ENCODE results near the gene CARD8.
"Not testable (repeated sequence)": the region's sequence is repeated elsewhere in the genome, so short reads cannot be mapped to it uniquely, and the experiment has no call there.

The CARD8 gene

DNA sequence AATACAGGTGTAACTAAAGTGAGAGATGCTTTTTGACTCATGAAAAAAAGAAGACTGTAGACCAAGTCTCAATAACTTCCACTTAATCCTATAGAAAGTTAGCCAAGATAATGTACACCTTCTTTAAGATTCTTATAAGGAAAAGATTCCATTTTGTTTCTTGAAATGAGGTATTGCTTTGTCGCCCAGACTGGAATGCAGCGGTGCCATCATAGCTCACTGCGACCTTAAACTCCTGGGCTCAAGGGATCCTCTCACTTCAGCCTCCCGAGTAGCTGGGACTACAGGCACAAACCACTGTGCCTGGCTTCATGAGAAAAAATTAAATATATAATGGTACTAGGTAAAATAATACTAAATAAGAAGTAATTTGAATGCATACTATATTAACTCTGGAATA is 3.3 kb upstream of the CARD8 start:
- not testable (repeated sequence) for DNase-seq (ENCODE audit: low spot score)

DNA sequence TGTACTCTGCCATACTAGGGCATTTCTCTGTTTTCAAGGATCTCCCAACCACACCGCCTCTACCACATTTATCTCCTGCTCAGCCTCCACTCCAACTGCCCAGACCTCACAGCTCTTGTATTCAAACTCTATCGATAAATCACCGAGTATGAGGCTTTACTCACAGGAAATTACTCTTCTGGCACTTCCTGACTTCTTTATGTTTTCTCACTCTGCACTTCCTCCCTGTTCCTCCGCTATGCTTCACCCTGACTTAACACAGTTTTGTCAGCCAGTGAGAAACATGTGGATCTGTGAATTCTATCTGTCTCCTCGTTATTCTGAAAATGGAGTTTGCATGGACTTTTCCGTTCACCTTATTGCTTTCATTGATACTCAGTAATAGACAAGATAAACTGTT is 2.6 kb upstream of the CARD8 start:
- DNase-seq (ENCODE audit: low spot score) = no peak

DNA sequence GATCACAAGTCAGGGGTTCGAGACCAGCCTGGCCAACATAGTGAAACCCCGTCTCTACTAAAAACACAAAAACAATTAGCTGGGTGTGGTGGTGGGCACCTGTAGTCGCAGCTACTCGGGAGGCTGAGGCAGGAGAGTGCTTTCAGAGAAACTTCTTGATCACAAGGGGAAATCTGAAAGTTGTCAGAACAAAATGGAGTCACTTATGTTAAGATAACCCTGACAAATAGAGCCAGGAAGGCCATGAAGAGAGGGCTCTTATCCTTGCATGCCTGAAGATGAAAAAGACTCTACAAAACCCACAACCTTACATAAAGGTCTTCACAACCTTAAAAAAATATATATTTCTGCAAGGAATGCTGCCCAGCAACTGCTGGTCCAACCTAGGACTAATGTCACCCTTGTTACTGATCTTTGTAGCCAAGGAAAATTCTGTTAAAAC is 1.2 kb downstream of the CARD8 start:
- DNase-seq (ENCODE audit: low spot score) = no peak

DNA sequence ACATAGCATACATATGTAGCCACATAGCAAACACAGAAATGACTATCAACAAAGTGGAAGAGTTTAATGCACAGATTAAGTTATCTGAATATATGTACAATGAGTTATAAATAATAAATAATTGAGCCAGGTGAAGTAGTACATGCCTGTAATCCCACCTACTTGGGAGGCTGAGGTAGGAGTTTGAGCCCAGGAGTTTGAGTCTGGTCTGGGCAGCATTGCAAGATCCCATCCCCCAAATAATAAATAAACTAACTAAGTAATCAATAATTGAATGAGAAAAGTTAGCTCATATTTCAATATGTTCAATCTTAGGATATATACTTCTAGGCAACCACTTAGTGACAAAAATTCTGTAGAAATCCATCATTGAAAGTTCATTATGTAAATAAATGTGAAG is 1.7 kb downstream of the CARD8 start:
- DNase-seq (ENCODE audit: low spot score) = no peak

DNA sequence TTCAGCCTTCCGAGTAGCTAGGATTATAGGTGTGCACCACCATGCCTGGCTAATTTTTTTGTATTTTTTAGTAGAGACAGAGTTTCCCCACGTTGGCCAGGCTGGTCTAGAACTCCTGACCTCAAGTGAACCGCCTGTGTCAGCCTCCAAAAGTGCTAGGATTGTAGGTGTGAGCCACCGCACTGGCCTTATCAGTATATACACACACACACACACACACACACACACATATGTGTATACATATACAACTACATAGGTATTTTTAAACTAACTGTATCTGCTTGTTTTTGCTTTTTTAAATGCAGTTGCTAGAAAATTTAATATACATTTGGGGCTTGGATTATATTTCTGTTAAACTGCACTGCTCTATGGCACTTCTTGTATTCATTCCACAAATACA is 3.1 kb downstream of the CARD8 start:
- DNase-seq (ENCODE audit: low spot score) = no peak

DNA sequence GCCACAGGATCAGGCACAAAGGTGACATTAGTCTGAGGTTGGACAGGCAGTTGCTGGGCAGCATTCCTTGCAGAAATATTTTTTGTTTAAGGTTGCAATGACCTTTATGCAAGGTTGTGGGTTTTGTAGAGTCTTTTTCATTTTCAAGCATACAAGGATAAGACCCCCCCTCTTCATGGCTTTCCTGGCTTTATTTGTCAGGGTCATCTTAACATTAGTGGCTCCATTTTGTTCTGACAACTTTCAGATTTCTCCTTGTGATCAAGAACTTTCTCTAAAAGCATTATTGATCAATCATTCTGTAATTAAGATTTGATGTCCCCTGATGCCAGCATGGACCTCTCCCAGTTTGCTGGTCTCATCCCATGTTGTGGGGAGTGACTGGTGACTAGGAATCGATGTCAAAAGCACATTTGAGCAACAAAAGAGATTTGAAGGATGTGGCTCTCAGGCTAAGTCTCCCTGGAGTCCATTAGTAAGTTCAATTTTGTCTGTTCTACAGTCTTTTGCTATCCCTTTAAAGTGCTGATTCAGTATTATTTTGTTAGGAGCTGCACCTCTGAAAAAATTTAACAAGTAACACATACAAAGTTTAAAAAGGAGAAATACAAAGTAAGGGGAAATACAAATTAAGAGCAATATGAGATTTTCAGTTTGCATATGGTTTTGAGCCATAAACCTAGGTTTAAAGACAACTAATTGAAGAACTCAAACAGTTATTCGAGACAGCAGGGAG is 5.3 kb downstream of the CARD8 start:
- DNase-seq (ENCODE audit: low spot score) = no peak

DNA sequence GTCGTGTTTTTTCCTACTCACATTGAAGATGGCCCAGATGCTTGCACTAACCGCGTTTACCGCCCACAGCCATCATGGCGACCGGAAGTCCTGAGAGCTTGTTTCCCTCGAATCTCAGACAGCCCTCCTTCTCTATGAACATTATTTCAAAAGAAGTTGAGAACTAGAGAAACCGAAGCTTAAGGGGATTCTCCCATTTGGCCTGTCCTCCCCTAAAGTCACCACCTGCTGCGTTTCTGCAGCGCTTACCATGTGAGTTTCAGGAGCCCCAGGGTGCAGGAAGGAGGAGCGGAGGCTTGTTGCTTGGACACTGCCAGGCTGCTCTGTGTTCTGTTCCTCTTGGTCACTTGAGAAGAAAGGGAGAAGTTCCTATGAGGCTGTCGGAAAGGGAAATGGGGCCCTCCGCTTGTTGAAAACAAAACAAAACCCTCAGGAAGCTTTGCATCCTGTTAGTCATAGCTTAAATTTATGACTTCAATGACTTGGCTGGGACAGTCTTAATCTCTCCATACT is 6.2 kb downstream of the CARD8 start:
- DNase-seq (ENCODE audit: low spot score) = no peak

DNA sequence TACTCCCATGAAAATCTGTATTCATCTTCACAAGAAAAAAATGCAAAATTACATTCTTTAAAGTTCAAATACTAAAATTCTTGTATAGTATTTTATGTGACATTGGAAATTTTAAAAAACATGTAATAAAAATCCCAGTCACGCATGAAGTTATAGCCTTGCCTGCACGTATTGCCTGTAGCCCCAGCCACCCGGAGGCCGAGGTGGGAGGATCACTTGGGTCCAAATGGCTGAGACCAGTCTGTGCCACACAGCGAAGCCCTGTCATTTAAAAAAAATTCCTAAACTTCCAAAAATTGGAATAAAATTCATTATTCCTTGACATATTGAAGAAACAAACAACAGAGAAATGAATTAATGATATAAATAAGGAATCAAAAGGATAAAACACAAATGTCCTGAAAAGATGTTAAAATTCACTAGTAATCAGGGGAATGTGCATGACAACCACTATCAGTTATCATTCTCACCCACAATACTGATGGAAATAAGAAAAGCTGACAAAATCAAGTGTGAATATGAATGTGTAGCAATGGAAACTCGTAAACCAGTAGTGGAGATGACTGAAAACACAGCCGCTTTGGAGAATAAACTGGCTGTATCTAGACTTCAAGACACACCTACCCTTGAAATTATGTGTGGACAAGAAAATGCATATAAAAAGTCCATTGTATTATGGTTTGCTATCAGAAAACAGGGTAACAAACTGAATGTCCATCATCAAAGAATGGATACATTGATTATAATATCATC is 7.5 kb downstream of the CARD8 start:
- no peak for DNase-seq (ENCODE audit: low spot score)

DNA sequence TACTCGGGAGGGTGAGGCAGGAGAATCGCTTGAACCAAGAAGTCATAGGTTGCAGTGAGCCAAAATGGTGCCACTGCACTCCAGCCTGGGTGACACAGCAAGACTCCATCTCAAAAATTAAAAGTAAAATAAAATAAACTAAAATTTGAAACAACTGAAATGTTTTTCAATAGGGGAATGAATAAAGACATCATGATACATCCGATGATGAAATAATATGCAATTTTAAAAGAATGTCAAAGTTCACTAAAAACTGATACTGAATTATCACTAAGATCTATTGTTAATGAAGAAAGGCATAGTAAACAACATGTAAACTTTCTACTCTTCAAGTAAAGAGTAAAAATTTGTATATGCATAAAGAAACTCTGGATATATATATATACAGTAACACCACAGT is 8.5 kb downstream of the CARD8 start:
- DNase-seq (ENCODE audit: low spot score) = no peak

DNA sequence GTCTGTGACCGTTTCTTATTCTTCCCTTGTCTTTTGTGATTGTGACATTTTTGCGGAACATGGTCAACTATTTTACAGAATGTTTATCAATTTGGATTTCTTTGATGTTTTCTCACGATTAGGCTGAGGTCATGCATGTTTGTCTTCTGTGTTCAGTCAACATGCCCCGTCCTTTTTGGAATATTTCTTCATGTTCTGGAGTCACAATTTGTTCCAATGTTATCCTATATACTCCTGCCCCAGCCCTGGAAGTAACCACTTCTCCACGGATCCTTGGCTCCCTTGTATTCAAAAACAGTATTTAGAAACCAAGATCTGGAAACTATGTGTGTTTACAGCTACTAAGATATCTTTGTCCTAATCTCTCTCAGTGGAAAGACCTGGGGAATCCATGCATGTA is 9.6 kb downstream of the CARD8 start:
- no peak for DNase-seq (ENCODE audit: low spot score)

DNA sequence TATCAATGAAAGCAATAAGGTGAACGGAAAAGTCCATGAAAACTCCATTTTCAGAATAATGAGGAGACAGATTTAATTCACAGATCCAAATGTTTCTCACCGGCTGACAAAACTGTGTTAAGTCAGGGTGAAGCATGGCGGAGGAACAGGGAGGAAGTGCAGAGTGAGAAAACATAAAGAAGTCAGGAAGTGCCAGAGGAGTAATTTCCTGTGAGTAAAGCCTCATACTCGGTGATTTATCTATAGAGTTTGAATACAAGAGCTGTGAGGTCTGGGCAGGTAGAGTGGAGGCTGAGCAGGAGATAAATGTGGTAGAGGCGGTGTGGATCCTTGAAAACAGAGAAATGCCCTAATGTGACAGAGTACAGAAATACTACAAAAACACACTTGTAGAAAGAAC is 11.4 kb downstream of the CARD8 start:
- no peak for DNase-seq (ENCODE audit: low spot score)

DNA sequence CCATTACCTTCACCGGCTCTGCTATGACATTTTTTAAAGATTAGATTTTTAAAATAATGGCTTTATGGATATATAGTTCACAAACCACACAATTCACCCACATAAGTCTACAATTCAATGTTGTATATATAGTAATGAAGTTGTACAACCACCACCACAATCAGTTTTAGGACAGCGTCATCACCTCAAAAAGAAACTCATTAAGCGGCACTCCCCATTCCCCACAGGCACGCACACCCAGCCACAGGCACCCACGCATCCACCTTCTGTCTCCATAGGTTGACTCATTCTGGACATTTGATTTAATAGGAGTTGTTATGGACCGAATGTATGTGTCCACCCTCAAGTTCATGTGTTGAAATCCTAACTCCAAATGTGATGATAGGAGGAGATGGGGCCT is 13.9 kb downstream of the CARD8 start:
- not testable (repeated sequence) for DNase-seq (ENCODE audit: low spot score)

DNA sequence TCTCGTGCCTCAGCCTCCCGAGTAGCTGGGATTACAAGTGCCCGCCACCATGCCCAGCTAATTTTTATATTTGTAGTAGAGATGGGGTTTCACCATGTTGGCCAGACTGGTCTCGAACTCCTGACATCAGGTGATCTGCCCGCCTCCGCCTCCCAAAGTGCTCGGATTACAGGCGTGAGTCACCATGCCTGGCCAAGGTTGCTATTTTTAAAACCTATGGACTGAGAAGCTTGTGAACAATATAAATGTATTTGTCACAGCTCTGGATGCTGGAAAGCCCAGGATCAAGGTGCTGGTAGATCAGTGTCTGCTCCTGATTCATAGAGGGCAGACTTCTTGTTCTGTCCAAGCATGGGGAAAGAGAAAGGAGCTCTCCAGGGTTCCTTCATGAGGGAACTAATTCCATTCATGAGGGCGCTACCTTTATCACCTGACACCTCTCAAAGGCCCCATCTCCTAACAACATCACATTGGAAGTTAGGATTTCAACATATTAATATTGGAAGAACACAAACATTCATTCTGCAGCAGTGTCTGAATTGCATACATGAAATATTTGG is 16.1 kb downstream of the CARD8 start:
- DNase-seq (ENCODE audit: low spot score) = no peak

DNA sequence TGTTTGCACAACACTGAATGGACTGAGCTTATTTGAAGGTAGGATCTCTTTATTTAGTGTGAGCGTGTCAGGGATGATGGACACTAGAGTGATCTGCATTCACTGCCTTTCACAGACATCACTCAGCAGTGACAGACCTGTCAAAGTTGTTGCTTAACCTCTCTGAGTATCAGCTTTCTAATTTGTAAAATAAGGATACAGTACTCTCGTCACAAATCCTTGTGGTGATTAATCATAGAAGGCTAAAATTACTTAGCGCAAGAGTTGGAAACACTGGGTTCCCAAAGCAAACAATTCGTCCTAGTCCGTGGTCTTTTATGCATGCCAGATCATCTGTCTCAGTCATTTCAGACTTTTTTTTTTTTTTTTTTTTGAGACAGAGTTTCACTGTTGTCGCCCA is 16.6 kb downstream of the CARD8 start:
- DNase-seq (ENCODE audit: low spot score) = no peak

DNA sequence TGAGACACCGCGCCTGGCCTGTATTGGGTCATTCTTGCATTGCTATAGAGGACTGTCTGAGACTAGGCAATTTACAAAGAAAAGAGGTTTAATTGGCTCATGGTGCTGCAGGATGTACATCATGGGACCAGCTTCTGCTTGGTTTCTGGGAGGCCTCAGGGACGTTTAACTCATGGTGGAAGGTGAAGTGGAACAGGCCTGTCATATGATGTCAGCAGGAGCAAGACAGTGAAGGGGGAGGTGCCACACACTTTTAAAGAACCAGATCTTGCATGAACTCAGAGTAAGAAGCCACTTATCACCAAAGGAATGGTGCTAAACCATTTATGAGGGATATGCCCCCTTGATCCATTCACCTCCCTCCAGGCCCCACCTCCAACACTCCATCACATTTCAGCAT is 18.7 kb downstream of the CARD8 start:
- no peak for DNase-seq (ENCODE audit: low spot score)

DNA sequence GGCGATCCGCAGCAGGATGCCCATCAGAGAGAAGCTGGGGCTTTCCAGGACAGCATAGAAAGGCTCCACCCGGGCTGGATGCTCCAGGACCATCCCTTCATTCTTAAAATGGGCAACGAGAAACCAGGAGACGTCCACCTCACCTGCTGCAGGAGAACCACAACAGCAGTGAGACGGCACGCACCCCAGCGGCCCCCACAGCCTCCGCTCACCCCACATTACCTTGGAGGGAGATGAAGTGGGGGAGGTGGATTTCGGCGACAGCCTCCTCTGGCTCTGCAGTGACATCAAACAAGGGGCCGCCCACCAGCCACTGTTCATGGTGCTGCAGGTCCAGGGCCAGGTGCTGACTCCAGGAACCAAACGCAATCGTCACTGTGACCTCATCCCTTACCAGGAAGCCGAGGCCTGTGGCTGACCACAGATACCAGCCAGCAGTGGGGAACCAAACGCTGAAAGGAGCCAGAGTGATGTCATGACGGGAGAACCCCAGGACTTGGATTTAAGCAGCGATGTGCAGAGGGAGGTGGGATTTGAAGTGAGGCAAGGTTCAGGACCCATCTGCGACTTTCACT is 25.1 kb downstream of the CARD8 start:
- no peak for DNase-seq (ENCODE audit: low spot score)

DNA sequence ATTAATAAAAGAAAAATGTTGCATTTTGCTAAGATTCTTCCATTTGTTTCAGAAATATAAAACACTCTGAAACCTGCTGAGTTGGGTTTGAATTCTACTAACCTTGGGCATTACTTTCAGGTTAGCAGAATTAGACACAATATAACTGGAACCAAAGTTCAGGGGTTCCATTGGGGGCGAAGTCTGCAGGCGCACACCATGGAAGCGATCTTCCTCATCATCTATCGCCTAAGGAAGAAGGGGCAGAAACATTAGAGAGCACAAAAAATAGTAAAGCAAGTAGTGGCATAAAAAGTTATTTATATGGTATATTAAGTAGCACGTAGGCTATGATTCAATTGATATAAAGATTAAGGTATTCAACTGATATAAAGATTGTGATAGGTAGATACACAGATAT is 34.1 kb downstream of the CARD8 start:
- no peak for DNase-seq (ENCODE audit: low spot score)

DNA sequence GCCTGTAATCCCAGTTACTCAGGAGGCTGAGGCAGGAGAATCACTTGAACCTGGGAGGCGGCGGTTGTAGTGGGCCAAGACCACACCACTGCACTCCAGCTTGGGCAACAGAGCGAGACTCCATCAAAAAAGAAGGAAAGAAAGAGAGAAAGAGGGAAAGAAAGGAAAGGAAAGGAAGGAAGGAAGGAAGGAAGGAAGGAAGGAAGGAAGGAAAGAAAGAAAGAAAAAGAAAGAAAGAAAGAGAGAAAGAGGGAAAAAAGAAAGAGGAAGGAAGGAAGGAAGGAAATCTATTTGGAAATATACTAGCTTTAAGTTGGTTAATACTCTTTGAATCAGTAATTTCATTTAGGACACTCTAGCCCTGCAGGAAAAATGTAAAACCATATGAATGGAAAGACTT is 34.9 kb downstream of the CARD8 start:
- DNase-seq (ENCODE audit: low spot score) = not testable (repeated sequence)

DNA sequence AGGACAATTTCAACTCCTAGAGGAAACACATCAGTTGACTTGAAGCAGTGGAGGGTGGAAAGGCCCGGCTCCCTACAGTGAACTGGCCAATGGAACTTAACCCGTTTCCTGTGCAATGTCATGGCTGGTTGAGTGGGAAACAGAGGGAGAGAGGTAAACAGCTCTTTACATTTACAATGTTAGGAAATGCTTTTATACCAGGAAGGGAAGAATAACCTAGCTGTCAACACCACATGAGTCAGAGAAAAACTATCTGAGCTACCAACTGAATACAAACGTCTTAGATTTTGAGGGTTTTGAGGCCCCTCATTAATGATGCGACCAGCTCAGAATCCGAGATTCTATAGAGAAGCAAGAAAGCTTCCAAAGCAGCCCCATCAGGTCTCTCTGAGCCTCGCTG is 36.7 kb downstream of the CARD8 start:
- no peak for DNase-seq (ENCODE audit: low spot score)

DNA sequence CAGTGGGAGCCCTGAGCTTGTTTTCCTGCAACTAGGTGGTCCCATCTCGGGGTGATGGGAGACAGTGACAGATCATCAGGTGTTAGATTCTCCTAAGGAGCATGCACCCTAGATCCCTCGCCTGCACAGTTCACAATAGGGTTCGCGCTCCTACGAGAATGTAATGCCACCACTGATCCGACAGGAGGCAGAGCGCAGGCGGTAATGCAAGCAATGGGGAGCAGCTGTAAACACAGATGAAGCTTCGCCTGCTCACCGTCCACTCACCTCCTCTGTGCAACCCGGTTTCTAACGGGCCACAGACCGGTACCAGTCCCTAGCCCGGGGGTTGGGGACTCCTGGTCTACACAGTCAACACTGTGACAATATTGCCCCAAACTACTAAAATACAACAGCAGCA is 38.8 kb downstream of the CARD8 start:
- no peak for DNase-seq (ENCODE audit: low spot score)

DNA sequence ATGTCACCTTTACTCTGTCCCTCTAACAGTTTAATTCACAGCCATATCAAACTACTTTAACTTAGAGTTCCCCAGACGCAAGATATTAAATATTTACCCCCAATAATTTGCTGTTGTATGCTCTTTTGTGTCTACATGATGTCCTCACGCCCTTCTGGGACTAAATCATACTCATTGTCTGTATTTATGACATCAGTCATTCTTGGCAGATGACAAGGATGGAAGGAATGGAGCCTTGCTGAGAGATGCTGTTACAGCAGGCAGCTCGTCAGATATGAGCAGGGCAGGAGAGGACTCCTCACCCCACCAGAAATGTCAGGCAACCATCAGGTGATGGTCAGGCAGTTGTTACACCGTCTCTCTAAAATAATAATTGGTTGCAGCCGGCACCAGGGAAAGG is 41.8 kb downstream of the CARD8 start:
- DNase-seq (ENCODE audit: low spot score) = no peak

DNA sequence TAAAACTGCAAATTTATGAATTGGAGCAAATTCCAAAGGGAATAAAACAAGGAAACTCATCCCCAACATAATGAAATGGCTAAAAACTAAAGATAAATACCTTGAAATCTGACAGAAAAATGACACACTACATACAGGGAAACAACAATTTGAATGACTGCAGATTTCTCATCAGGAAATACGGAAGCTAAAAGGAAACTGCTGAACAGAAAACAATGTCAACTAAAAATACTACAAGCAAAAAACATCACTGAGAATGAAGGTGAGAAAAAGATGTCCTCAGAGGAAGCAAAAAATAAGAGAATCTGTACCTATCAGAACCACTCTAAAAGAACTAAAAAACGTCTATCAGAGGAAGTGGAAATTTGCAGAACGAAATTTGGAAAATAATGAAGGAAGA is 45.7 kb downstream of the CARD8 start:
- DNase-seq (ENCODE audit: low spot score) = no peak
